Panc1 (cell line): ENCODE data around the gene EREG.
"Not testable (repeated sequence)": the region's sequence is repeated elsewhere in the genome, so short reads cannot be mapped to it uniquely, and the experiment has no call there.

Experiments used
- POLR2AphosphoS5 ChIP-seq: IDR thresholded peaks from 2 replicates; pipeline ENCODE4 v1.6.1; 2012; ENCODE audit warnings: mild to moderate bottlenecking, low read depth, low read length, moderate library complexity
- SIN3A ChIP-seq: IDR thresholded peaks from 2 replicates; pipeline ENCODE4 v1.6.1; 2012; ENCODE audit warnings: low read depth, mild to moderate bottlenecking, low read length, moderate library complexity, borderline replicate concordance; ENCODE audit not compliant: insufficient read depth
- TCF7L2 ChIP-seq: IDR thresholded peaks from 2 replicates; pipeline ENCODE4 v1.6.1; 2011; ENCODE audit warnings: mild to moderate bottlenecking, low read depth, low read length, inconsistent platforms
- TF ChIP-seq, protein P1 (sequence below): fragments of 450-650 bp; IDR thresholded peaks from 2 replicates; pipeline ENCODE4 v1.5.1; 2017; ENCODE audit warnings: mild to moderate bottlenecking
- TF ChIP-seq, protein P2 (sequence below), 2 experiments: IDR thresholded peaks; 2 replicates each; pipeline ENCODE4 v1.6.1; 2011 to 2012; ENCODE audit warnings: low read depth in 2 of 2, control low read depth in 1 of 2, low read length in 1 of 2, mild to moderate bottlenecking in 1 of 2, moderate library complexity in 1 of 2; ENCODE audit not compliant: insufficient read depth in 1 of 2

DNA sequence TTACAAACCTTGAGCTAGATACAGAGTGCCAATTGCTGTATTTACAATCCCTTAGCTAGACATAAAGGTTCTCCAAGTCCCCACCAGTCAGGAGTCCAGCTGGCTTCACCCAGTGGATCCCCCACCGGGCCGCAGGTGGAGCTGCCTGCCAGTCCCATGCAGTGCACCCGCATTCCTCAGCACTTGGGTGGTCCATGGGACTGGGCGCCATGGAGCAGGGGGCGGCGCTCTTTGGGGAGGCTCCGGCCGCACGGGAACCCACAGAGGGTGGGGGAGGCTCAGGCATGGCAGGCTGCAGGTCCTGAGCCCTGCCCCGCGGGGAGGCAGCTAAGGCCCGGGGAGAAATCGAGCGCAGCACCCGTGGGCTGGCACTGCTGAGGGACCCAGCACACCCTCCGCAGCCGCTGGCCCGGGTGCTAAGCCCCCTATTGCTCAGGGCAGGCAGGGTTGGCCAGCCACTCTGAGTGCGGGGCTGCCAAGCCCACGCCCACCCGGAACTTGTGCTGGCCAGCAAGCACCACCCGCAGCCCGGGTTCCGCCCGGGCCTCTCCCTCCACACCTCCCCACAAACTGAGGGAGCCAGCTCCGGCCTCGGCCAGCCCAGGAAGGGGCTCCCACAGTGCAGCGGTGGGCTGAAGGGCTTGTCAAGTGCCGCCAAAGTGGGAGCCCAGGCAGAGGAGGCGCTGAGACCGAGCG, 34.1 kb downstream of the EREG start:
- TF ChIP-seq, protein P1, sequence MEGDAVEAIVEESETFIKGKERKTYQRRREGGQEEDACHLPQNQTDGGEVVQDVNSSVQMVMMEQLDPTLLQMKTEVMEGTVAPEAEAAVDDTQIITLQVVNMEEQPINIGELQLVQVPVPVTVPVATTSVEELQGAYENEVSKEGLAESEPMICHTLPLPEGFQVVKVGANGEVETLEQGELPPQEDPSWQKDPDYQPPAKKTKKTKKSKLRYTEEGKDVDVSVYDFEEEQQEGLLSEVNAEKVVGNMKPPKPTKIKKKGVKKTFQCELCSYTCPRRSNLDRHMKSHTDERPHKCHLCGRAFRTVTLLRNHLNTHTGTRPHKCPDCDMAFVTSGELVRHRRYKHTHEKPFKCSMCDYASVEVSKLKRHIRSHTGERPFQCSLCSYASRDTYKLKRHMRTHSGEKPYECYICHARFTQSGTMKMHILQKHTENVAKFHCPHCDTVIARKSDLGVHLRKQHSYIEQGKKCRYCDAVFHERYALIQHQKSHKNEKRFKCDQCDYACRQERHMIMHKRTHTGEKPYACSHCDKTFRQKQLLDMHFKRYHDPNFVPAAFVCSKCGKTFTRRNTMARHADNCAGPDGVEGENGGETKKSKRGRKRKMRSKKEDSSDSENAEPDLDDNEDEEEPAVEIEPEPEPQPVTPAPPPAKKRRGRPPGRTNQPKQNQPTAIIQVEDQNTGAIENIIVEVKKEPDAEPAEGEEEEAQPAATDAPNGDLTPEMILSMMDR, result not testable (repeated sequence)
- TF ChIP-seq TCF7L2, SIN3A, POLR2AphosphoS5: not testable (repeated sequence)
- TF ChIP-seq, protein P2, sequence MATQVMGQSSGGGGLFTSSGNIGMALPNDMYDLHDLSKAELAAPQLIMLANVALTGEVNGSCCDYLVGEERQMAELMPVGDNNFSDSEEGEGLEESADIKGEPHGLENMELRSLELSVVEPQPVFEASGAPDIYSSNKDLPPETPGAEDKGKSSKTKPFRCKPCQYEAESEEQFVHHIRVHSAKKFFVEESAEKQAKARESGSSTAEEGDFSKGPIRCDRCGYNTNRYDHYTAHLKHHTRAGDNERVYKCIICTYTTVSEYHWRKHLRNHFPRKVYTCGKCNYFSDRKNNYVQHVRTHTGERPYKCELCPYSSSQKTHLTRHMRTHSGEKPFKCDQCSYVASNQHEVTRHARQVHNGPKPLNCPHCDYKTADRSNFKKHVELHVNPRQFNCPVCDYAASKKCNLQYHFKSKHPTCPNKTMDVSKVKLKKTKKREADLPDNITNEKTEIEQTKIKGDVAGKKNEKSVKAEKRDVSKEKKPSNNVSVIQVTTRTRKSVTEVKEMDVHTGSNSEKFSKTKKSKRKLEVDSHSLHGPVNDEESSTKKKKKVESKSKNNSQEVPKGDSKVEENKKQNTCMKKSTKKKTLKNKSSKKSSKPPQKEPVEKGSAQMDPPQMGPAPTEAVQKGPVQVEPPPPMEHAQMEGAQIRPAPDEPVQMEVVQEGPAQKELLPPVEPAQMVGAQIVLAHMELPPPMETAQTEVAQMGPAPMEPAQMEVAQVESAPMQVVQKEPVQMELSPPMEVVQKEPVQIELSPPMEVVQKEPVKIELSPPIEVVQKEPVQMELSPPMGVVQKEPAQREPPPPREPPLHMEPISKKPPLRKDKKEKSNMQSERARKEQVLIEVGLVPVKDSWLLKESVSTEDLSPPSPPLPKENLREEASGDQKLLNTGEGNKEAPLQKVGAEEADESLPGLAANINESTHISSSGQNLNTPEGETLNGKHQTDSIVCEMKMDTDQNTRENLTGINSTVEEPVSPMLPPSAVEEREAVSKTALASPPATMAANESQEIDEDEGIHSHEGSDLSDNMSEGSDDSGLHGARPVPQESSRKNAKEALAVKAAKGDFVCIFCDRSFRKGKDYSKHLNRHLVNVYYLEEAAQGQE (IDR thresholded peaks at IDR 0.05; ENCODE audit: insufficient read depth in 1 of 2, low read depth in 2 of 2, low read length in 1 of 2), result not testable (repeated sequence)
